RCC 7860 (cell line): ENCODE measurements around the gene AFAP1L2.
A peak's percentile ranks its signal among the peaks of the same experiment; 100 is the strongest.
"Not testable (repeated sequence)": the region's sequence is repeated elsewhere in the genome, so short reads cannot be mapped to it uniquely, and the experiment has no call there.

ENCODE experiments used
- DNase-seq: peaks from one replicate; pipeline ENCODE4 v3.0.0-alpha.2; 2015; ENCODE audit warnings: low spot score
- FAIRE-seq: peaks from 2 replicates; lab custom pipeline; 2012; peaks lifted over from hg19 to GRCh38; lab: Jason Lieb, UNC

AFAP1L2 gene

DNA sequence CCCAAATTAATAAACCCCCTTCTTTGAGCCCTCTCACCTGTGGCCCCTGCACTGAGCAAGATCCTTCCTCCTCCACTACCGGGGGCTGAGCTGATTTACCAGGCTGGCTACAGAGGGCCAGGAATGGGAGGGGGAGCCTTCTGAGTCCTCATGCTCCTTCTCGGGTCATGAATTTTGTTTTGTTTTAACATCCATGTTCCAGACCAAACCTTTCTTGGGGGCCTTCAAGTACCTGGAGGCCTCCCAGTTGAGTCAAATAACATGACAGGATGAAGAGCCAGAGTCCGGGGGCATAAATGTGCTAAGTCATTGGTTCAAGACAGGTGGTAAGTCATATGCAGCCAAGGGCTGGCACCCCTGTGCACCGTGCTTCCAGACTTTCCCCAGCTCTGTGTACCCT, 39.6 kb downstream of the AFAP1L2 start:
- FAIRE-seq (no peak), DNase-seq (no peak)

DNA sequence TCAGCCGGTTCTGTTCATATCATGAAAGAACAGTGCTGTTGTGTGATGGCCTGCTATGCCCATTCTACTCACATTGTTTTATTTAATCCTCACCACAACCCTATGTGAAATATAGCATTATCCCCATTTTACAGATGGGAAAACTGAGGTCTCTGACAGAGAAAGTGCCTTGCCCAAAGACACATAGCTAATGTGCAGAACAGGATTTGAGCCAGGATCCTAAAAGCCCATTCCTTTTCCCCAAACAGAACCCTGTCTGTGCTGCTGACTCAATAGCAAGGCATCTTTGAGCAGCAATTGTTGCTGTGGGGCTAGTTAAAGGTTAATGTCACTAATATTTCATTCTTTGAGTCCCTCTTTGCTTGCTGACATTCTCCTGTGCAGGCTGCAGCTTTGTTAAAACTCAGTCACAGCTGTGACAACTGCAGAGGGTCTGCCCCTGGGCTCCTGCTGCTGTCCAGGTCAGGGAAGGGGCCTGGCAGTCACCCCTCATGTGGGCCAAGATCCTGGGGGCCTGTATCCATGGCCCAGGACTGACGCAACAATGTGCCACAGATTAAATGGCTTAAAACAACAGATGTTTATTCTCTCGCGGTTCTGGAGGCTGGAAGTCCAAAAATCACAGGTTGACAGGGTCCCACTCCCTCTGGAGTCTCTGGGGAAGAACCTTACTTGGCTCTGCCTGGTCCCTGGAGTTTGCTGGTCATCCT, 40.4 kb downstream of the AFAP1L2 start:
- DNase-seq, result peak; percentile 75
- peak; percentile 79 for FAIRE-seq

DNA sequence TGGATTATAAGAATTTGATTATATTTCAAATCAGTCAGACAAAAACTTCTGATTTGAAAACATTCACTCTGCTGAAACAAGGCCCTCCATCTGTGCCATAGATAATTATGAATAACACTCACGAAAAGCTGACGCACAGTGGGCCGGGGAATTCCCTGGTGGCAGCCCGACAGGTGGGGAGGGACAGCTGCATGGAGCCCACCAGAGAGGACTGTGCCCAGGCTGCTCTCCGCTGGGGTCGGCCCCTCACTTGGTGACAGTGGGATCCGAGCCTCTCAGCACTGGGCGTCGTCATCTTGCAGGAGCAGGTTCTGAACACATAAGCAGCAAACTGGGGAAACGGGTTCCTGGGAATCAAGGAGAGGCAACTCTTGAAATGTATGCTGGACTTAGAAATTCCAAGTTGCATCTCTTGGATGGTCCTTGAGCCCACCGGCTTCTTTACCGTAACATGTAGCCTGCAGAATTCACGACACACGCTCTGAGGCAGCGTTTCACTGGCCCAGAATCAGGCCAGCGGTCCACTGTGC, 41.4 kb downstream of the AFAP1L2 start:
- DNase-seq (no peak), FAIRE-seq (no peak)

GRCh38 chr10:114359953-114360345, 44.4 kb downstream of the AFAP1L2 start:
- FAIRE-seq, result no peak
- DNase-seq, result no peak

GRCh38 chr10:114359041-114359952, 45.0 kb downstream of the AFAP1L2 start:
- FAIRE-seq, result peak; percentile 86

GRCh38 chr10:114357515-114357996, 46.7 kb downstream of the AFAP1L2 start:
- FAIRE-seq (no peak), DNase-seq (no peak)

More at GRCh38 chr10:114359041-114359952, 45.0 kb downstream of the AFAP1L2 start:
- DNase-seq, result peak; percentile 54

- FAIRE-seq, result peak; percentile 29
These were observed 47.4 kb downstream of the AFAP1L2 start for GRCh38 chr10:114356751-114357514.

DNA sequence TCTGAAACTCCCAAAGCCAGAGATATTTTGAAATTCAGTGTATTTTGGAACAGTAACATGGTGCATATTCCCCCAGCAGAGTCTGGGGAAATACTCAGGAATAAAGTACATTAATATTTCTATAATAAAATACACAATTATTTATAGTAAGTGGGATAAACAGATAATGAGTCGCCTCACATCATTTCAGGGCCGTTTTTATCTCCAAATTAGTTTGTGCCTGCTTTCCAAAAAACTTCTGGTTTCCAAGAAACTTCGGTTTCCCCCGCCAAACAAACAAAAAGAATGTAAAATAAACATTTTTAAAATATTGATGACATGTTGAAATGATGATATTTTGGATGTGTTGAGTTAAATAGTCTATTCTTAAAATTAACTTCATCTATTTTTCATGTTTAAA, 48.2 kb downstream of the AFAP1L2 start:
- no peak for DNase-seq
- peak; percentile 69 for FAIRE-seq

More at GRCh38 chr10:114356751-114357514, 47.4 kb downstream of the AFAP1L2 start:
- DNase-seq, result no peak

- FAIRE-seq (no peak), DNase-seq (no peak)
These were observed 50.9 kb downstream of the AFAP1L2 start for GRCh38 chr10:114353383-114353782.

- FAIRE-seq, result no peak
- no peak for DNase-seq
These were observed 51.5 kb downstream of the AFAP1L2 start for GRCh38 chr10:114352653-114353298.

- DNase-seq (no peak), FAIRE-seq (no peak)
These were observed 53.6 kb downstream of the AFAP1L2 start for GRCh38 chr10:114350751-114351150.

- FAIRE-seq, result no peak
- DNase-seq, result no peak
These were observed 54.6 kb downstream of the AFAP1L2 start for GRCh38 chr10:114349522-114350215.

DNA sequence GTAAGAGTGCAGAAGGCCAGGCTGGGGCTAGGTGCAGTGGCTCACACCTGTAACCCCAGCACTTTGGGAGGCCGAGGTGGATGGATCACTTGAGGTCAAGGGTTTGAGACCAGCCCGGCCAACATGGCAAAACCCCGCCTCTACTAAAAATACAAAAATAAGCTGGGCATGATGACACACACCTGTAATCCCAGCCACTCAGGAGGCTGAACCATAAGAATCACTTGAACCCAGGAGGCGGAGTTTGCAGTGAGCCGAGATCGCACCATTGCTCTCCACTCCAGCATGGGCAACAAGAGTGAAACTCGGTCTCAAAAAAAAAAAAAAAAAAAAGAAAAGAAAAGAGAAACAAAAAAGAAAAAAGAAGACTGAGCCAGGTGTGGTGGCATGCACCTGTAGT, 55.2 kb downstream of the AFAP1L2 start:
- FAIRE-seq, DNase-seq: not testable (repeated sequence)

GRCh38 chr10:114347791-114348190, 56.5 kb downstream of the AFAP1L2 start:
- no peak for DNase-seq
- FAIRE-seq, result no peak

DNA sequence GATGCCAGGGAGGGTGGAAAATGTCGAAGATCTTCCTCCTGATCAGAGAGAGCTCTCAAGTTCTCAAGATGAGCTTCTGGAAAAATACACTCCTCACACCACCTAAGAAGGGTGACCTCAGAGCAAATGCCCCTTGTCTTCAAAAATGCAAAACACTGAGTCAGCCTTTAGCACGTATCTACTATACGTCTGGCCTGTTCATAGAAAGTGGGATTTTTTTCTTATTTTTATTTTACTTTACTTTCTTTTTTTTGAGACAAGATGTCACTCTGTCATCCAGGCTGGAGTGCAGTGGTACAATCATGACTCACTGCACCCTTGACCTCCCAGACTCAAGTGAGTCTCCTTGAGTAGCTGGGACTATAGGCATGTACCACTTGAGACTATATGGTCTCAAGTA, 57.1 kb downstream of the AFAP1L2 start:
- peak; percentile 16 for DNase-seq
- FAIRE-seq, result peak; percentile 73

DNA sequence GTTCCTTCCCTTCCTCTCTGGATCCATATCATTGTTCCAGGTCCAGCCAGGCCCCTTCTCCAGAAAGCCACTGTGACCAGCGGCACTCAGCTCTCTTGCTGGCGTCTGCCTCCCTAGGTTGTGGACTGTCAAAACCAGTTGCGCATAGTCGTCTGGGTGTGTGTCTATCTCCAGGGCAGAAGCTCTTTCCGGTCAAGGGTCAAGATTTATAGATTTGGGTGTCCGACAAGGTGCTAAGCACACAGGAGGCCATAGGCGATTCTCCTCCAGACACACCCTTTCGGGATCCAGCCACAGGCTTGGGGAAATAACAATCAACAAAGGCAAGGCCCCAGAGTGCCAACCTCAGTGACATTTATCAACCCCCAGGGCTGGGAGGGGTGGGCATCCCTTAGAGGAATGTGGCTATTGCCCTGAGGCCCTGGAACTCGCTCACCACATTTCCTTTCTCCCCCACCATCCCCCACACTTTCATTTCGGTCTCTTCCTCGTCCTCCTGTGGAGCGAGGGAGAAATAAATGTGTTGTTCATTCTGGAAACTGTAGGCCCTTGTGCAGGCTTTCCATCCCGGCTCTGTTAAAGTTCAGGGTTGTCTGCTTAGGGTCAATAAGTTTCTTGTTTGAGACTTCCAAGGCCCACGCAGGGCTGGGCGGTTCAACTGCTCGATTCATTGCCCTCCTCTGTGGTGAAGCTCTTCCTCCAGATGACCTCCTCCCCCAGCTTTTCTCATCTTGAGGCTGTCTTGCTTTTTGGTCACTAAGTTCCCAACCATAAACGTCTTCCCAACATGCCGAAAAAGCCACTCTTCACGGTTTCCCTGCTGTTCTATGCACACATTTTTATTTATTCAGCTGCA, 57.9 kb downstream of the AFAP1L2 start:
- no peak for FAIRE-seq

GRCh38 chr10:114345701-114346100, 58.6 kb downstream of the AFAP1L2 start:
- FAIRE-seq, result no peak
- no peak for DNase-seq

More for the DNA sequence above, 57.9 kb downstream of the AFAP1L2 start:
- DNase-seq, result no peak

DNA sequence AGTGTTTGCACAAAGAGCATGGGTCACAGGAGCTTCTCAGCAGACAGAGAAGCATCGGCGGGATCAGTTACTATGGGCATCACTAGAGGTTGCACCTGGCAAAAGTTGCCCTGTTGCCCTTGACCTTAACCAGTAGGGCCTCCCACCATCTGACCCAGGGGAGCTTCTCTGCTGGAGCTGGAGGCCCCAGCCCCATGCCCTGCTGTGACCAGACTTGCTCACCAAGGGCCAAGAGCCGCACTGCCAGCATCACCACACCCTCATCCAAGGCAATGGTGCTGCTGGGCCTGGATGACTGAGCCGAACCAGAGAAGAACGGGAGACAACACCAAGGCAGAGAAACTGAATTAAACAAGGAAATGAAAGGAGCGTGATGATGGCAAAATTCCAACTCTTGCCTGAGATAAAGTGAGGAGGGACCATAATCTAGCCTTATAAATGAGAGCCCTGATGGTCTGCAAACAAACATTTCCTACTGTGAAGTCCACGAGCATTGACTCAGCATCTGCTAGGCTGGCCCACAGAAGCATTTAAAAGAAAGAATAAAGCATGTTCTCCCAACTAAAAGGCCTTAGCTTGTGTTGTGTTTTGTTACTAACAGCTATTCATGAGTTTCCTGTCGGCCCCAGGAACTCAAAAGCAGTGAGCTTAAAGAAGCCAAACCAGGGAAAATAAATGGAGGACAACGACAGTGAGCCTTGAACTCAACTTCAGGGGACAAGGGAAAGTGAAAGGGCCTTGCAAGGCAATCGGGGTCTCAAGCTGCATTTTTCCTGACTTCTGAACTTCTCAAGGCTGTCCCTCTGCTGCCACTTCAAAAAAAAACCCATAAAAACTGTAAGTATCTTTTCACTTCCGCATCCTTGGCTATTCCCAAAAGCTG, 60.4 kb downstream of the AFAP1L2 start:
- DNase-seq, result no peak
- no peak for FAIRE-seq
